Measurements from ENCODE around the gene CGN.
A peak's percentile ranks its signal among the peaks of the same experiment; 100 is the strongest.

The CGN gene, protein sequence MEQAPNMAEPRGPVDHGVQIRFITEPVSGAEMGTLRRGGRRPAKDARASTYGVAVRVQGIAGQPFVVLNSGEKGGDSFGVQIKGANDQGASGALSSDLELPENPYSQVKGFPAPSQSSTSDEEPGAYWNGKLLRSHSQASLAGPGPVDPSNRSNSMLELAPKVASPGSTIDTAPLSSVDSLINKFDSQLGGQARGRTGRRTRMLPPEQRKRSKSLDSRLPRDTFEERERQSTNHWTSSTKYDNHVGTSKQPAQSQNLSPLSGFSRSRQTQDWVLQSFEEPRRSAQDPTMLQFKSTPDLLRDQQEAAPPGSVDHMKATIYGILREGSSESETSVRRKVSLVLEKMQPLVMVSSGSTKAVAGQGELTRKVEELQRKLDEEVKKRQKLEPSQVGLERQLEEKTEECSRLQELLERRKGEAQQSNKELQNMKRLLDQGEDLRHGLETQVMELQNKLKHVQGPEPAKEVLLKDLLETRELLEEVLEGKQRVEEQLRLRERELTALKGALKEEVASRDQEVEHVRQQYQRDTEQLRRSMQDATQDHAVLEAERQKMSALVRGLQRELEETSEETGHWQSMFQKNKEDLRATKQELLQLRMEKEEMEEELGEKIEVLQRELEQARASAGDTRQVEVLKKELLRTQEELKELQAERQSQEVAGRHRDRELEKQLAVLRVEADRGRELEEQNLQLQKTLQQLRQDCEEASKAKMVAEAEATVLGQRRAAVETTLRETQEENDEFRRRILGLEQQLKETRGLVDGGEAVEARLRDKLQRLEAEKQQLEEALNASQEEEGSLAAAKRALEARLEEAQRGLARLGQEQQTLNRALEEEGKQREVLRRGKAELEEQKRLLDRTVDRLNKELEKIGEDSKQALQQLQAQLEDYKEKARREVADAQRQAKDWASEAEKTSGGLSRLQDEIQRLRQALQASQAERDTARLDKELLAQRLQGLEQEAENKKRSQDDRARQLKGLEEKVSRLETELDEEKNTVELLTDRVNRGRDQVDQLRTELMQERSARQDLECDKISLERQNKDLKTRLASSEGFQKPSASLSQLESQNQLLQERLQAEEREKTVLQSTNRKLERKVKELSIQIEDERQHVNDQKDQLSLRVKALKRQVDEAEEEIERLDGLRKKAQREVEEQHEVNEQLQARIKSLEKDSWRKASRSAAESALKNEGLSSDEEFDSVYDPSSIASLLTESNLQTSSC

DNA sequence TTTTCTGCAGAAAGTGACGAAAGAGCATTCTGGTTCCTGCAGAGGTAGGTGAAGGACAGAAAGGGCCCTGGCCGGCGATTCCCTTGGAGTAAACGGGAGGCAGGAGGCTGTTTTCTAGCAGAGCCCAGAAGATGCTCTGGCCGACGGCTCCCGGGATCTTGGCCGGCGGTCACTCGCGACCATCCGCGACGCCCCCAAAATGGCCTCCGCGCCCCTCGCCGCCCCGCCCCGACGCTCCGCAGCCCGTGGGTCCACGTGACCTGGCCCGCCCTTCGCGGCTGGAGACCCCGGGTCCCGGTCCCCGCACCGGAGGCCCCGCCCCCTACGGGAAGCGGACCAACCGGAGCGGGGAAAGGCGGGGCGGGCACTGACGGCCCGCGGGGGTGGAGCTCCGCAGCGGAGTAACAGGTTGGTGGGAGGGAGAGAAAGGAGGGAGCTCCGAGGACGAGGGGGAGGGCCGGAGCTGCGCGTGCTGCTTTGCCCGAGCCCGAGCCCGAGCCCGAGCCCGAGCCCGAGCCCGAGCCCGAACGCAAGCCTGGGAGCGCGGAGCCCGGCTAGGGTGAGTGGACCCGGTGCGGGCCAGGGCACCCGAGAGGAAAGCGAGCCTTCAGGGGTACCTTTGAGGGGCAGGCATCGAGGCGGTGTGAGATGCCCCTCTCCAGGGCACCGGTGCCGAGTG is at the start of gene CGN:
Gene CGN, plus strand, starts transcription at position 431 of the 679 bp plus-strand sequence. CDS start 7,133 bp downstream, outside the sequence.
- no peaks in the 10 kb centered on the region for H3K27me3 ChIP-seq (ENCODE audit: control insufficient read depth, insufficient read depth, low read length)
- H3K4me3 ChIP-seq (ENCODE audit: low read length) = peak within 1 kb of the TSS; percentile 53
- peaks cover 59% of the 10 kb centered on the region for H3K4me1 ChIP-seq (ENCODE audit: control insufficient read depth, insufficient read depth, low read length)
- no peaks in the 10 kb centered on the region for H3K9me3 ChIP-seq (ENCODE audit: control insufficient read depth, low read length)
- H3K36me3 ChIP-seq (ENCODE audit: control insufficient read depth, insufficient read depth, low read length) = no peaks in the 10 kb centered on the region
- H3K9ac ChIP-seq (ENCODE audit: low read length) = peak within 1 kb of the TSS; percentile 91

DNA sequence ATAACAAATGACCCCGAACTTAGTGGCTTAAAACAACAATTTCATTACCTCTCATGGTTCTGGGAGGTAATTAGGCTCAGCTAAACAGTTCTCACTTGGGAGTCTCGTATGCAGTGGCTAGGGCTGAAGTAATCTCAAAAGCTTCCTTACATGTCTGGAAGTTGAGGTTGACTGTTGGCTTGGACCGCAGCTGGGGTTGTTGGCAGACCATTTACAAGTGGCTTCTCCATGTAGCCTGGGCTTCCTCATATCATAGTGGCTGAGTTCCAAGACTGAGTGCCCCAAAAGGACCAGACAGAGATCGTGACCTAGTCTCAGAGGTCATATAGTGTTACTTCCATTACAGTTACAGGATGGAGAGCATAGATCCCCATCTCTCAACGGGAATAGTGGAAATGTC is 49.5 kb upstream of the CGN start:
- Histone ChIP-seq H3K4me1 (ENCODE audit: control insufficient read depth, insufficient read depth, low read length) (peaks cover 15% of the 10 kb centered on the region), H3K9ac (ENCODE audit: low read length) (no peak overlapping the region), H3K4me3 (ENCODE audit: low read length) (no peak overlapping the region), H3K36me3 (ENCODE audit: control insufficient read depth, insufficient read depth, low read length) (no peaks in the 10 kb centered on the region), H3K27me3 (ENCODE audit: control insufficient read depth, insufficient read depth, low read length) (no peaks in the 10 kb centered on the region), H3K9me3 (ENCODE audit: control insufficient read depth, low read length) (no peaks in the 10 kb centered on the region)

DNA sequence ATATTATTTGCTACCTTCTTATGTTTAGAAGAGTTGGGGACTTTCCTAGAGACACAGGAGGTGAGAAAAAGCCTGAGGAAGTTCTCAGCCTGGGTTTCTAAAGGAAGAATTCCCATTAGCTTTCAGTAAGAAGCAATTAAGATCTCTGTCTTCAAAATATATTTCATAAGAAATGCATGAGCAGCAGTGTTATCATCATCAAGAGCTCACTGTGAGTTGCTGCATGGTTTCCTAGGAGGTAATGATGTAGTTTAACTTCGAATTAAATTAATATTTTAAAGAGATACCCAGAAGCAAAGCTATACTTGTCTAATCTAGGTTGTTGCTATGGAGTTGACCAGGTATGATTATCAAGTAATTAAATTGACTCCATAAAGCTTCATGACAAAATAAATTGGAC is 46.2 kb upstream of the CGN start:
- Histone ChIP-seq H3K36me3 (ENCODE audit: control insufficient read depth, insufficient read depth, low read length) (no peaks in the 10 kb centered on the region), H3K27me3 (ENCODE audit: control insufficient read depth, insufficient read depth, low read length) (no peaks in the 10 kb centered on the region), H3K4me3 (ENCODE audit: low read length) (no peak overlapping the region), H3K9me3 (ENCODE audit: control insufficient read depth, low read length) (no peaks in the 10 kb centered on the region), H3K4me1 (ENCODE audit: control insufficient read depth, insufficient read depth, low read length) (peaks cover 1% of the 10 kb centered on the region), H3K9ac (ENCODE audit: low read length) (no peak overlapping the region)

DNA sequence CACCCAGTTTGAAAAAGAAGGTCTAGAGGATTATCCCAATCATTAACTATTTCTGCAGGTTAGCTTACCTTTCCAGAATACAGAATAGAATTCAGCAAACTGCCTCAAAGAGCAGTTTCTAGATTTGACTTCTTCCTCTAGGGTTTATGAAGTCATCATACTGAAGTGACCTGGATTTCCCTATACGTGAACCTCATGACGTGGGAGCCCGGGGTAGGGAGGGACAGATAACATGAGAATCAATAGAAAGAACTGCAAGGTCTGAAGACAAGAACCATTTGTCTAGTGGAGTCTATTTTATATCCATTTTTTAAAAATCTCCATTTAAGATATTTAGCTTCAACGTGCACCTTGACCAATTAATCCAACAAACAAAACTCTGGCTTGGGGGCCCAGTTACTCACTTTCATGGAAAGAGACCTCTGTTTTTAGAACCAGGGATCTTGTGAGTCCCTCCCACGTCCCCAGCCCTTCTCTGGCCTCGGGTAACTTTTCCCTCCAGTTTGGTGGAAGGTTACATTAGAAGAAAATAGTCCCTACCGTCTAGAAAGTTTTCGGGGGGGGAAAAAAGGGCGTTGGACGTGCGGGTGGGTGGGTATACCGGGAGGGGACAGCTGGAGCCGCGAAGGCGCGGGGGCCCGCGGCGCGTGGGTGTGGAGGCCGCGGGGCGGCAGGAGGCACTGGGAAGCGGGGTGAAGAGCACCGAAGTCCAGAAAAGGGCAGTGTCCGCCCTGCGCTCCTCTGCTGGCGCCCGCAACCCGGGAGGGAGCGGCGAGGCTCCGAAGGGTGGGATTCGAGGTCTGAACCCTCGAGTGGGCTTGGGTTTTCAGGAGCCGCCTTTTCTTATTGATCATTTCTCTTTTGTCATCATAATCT is 38.1 kb upstream of the CGN start:
- Histone ChIP-seq H3K9me3 (ENCODE audit: control insufficient read depth, low read length) (no peaks in the 10 kb centered on the region), H3K9ac (ENCODE audit: low read length) (peak overlapping the region; percentile 83), H3K4me3 (ENCODE audit: low read length) (peak overlapping the region; percentile 6)

DNA sequence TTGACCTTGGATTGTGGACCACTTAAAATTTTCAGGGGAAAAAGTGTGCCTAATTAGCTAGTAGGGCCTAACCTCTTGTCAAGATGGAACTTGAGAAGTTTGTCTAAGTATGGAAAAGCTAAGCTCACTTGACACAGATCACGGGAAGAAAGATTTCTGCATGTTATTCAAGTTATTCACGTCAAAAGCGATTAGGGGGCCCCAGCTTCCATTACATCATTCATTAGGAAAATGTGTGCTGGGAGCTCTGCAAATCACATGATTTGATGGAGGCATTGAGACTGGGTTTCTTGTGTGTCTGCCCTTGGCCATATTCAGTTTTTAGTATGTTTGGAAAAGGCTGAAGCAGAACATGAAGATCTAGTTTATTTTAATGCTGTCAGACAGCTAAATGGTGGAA is 36.4 kb upstream of the CGN start:
- Histone ChIP-seq H3K9me3 (ENCODE audit: control insufficient read depth, low read length) (no peaks in the 10 kb centered on the region), H3K27me3 (ENCODE audit: control insufficient read depth, insufficient read depth, low read length) (no peaks in the 10 kb centered on the region), H3K36me3 (ENCODE audit: control insufficient read depth, insufficient read depth, low read length) (no peaks in the 10 kb centered on the region), H3K4me1 (ENCODE audit: control insufficient read depth, insufficient read depth, low read length) (no peaks in the 10 kb centered on the region), H3K4me3 (ENCODE audit: low read length) (no peak overlapping the region), H3K9ac (ENCODE audit: low read length) (no peak overlapping the region)

More for the DNA sequence above, 38.1 kb upstream of the CGN start:
- H3K27me3 ChIP-seq (ENCODE audit: control insufficient read depth, insufficient read depth, low read length) = no peaks in the 10 kb centered on the region
- H3K36me3 ChIP-seq (ENCODE audit: control insufficient read depth, insufficient read depth, low read length) = no peaks in the 10 kb centered on the region
- H3K4me1 ChIP-seq (ENCODE audit: control insufficient read depth, insufficient read depth, low read length) = no peaks in the 10 kb centered on the region

DNA sequence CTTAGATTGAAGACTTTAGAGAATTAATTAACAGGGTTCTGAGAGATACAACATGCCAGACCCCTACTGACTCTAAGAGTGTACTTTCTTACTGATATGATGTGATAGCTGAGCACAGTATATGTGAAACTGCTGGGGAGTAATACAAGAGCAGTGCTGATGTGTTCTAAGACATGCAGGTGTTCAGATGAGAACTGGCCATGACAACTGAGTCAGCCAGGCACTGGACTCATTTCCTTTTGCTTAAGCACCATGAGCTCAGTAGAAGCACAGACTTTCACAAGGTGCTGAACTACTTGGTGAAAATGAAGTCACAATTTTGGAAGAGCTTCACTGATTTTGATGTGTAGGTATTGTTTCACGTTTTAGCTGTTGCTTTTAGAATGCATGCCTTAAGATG is 36.0 kb upstream of the CGN start:
- Histone ChIP-seq H3K4me3 (ENCODE audit: low read length) (no peak overlapping the region), H3K27me3 (ENCODE audit: control insufficient read depth, insufficient read depth, low read length) (no peaks in the 10 kb centered on the region), H3K9ac (ENCODE audit: low read length) (no peak overlapping the region), H3K36me3 (ENCODE audit: control insufficient read depth, insufficient read depth, low read length) (no peaks in the 10 kb centered on the region), H3K4me1 (ENCODE audit: control insufficient read depth, insufficient read depth, low read length) (no peaks in the 10 kb centered on the region), H3K9me3 (ENCODE audit: control insufficient read depth, low read length) (no peaks in the 10 kb centered on the region)

DNA sequence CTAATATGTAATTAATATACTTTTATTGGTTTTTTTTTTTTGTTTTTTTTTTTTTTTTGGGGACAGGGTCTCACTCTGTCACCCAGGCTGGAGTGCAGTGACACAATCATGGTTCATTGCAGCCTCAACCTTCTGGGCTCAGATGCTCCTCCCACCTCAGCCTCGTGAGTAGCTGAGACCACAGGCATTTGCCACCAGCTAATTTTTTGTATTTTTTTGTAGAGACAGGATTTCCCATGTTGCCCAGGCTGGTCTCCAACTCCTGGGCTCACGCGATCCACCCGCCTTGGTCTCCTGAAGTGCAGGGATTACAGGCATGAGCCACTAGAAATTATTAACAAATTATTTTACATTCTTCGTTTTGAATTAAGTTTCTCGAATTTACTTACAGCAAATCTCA is 35.1 kb upstream of the CGN start:
- Histone ChIP-seq H3K27me3 (ENCODE audit: control insufficient read depth, insufficient read depth, low read length) (no peaks in the 10 kb centered on the region), H3K4me1 (ENCODE audit: control insufficient read depth, insufficient read depth, low read length) (no peaks in the 10 kb centered on the region), H3K36me3 (ENCODE audit: control insufficient read depth, insufficient read depth, low read length) (no peaks in the 10 kb centered on the region), H3K4me3 (ENCODE audit: low read length) (no peak overlapping the region), H3K9me3 (ENCODE audit: control insufficient read depth, low read length) (no peaks in the 10 kb centered on the region), H3K9ac (ENCODE audit: low read length) (no peak overlapping the region)

DNA sequence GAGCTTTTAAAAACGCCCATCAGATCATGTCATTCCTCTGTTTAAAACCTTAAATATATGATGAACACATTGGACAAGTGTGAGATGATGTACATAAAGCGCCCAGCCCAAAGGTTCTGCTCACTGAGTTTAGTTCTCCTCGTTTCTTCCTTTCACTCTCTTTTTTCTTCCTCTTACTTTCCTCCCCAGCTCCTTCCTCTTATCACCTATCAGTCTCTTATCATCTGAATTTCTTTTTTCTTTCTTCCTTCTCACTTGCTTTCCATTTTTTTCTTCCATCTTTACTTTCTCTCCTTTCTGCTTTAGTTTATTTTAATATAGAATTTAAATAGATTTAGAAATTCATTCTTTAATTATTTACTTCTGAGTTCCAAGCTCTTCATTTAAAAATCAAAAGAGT is 34.1 kb upstream of the CGN start:
- Histone ChIP-seq H3K27me3 (ENCODE audit: control insufficient read depth, insufficient read depth, low read length) (no peaks in the 10 kb centered on the region), H3K9ac (ENCODE audit: low read length) (no peak overlapping the region), H3K4me1 (ENCODE audit: control insufficient read depth, insufficient read depth, low read length) (no peaks in the 10 kb centered on the region), H3K4me3 (ENCODE audit: low read length) (no peak overlapping the region), H3K36me3 (ENCODE audit: control insufficient read depth, insufficient read depth, low read length) (no peaks in the 10 kb centered on the region), H3K9me3 (ENCODE audit: control insufficient read depth, low read length) (no peaks in the 10 kb centered on the region)

DNA sequence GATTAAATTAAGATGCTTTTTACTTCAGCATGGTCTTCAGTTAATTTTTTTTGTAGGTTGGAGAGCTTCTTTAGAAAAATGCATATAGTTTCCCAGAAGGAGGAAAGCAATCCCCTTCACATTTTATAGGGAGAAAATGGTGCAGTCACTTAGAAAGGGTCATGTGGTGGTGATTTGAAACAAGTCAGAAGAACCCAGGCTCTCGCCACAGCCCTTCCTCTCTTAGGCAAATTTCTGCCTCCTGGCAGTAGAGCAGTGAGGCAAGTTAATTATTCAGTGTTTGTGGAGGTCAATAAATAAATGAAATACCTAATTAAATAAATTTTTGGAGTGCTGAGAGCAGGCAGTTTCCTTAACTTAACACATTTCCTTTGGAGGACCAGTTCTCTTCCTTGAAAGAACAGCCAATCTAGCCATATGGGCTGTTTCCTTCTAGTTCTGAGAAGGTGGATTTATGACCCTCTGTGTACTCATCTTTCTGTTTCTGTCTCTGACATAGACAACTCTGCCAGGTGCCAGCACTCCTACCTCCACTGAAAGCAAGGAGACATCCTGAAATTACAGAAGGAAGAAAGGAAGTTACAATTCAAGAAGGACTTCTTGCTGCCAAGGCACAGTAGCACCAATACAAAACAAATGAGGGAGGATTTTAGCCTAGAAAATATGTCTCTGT is 32.9 kb upstream of the CGN start:
- no peak overlapping the region for H3K4me3 ChIP-seq (ENCODE audit: low read length)
- H3K27me3 ChIP-seq (ENCODE audit: control insufficient read depth, insufficient read depth, low read length) = no peaks in the 10 kb centered on the region
- H3K4me1 ChIP-seq (ENCODE audit: control insufficient read depth, insufficient read depth, low read length) = no peaks in the 10 kb centered on the region
- H3K9ac ChIP-seq (ENCODE audit: low read length) = no peak overlapping the region
- no peaks in the 10 kb centered on the region for H3K9me3 ChIP-seq (ENCODE audit: control insufficient read depth, low read length)
- no peaks in the 10 kb centered on the region for H3K36me3 ChIP-seq (ENCODE audit: control insufficient read depth, insufficient read depth, low read length)

DNA sequence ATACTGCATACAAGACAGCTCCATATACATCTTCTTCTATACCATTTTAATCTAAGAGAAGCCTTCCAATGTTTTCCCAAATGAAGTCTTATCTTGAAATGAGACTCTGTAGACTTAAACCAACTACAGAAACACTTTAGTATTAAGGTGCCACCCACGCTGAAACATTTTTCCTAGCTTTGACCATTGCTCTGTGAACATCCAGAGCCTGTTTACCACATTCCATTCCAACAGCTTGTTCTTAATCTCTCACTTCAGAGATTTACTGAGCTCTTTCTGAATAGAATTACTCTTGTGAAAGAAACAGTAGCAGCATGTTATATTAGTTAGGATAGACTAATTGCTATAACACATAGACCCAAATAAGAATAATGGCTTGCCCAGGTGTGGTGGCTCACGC is 32.3 kb upstream of the CGN start:
- no peaks in the 10 kb centered on the region for H3K36me3 ChIP-seq (ENCODE audit: control insufficient read depth, insufficient read depth, low read length)
- no peak overlapping the region for H3K4me3 ChIP-seq (ENCODE audit: low read length)

More for the DNA sequence above, 32.3 kb upstream of the CGN start:
- Histone ChIP-seq H3K9ac (ENCODE audit: low read length) (no peak overlapping the region), H3K9me3 (ENCODE audit: control insufficient read depth, low read length) (no peaks in the 10 kb centered on the region), H3K4me1 (ENCODE audit: control insufficient read depth, insufficient read depth, low read length) (no peaks in the 10 kb centered on the region), H3K27me3 (ENCODE audit: control insufficient read depth, insufficient read depth, low read length) (no peaks in the 10 kb centered on the region)

Measured in mucosa of stomach (tissue), 1 donor.